ENCODE results near the gene FAM184B.

The FAM184B gene

DNA sequence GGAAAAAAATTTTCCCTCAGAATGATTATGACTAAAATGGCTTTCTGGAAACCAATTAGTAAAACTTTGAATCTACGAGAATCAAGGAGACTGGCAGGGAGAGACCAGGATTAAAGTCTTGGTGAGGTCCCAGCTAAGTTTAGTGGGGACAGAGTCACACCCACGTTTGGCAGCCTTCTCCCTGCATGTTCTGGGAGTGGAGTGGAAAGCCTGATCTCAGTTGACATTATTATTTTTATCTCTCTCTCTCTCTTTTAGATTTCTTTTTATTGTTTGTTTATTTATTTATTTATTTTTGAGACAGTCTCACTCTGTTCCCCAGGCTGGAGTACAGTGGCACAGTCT lies 99.2 kb downstream of the FAM184B start:
- H2BK5ac ChIP-seq (ENCODE audit: low read depth, low read length, poor library complexity, severe bottlenecking): no peak overlapping the region
- 91% methylated on average over 1 of the region's 2 CpGs for WGBS
- no peak overlapping the region for H2AK5ac ChIP-seq (ENCODE audit: low read length, severe bottlenecking)

DNA sequence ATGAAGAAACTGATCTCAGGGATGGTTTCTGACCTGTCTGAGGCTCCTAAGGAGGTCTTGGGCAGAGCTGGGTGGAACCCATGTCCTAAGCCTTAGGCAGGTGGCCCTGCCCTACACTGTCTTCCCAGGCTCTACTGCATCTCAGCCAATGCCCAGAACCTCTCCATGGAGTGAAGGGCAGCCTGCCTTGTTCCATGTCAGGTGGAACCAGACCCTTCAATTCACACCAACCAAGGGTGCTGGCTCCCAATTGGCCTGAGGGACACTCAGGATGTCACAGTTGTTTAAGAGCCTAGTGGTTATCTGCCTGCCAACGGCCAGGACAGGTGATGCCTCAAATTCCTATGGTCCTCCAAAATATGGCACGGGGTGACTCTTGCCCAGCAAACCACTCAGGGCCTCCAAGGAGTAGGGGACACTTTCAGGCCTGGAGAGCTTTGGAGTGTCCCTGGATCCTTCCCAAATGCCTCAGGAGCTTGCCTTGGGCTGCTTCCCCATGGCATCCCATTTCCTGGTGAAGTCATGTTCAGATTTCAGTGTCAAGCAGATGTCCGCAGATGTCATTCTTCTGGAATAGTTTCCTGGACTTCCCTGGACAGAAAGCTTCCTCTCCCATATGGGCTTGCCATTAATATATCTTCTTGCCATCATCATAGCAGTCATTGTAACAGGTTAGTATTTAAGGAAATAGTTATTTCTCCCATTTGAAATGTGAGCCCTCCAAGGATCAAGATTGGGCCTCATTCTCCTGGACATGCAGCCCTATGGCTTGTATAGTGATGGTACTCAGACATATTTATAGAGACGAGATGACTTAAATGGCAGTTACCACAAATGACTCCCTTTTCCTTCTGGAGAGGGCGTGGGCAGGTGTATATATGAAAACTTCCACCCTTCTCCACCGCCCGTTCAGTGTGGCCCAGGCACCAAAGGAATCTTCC lies 99.9 kb downstream of the FAM184B start:
- Histone ChIP-seq H3K27me3 (ENCODE audit: control insufficient read depth in 1 of 2, insufficient read depth in 1 of 2, low read length in 2 of 2) (peaks cover 0 to 4% of the 10 kb centered on the region in 2 experiments), H3K79me1 (replicated peaks; ENCODE audit: low read length, poor library complexity, severe bottlenecking) (no peaks in the 10 kb centered on the region), H3K9ac (ENCODE audit: low read length) (no peak overlapping the region), H3K4me3 (ENCODE audit: insufficient read depth in 1 of 2, low read depth in 1 of 2, low read length in 2 of 2) (no peak overlapping the region), H2BK15ac (ENCODE audit: low read depth, poor library complexity, severe bottlenecking) (no peak overlapping the region), H3K4ac (ENCODE audit: low read depth in 1 of 2, low read length in 2 of 2) (no peak overlapping the region), H3K9me3 (ENCODE audit: control insufficient read depth, low read length) (no peaks in the 10 kb centered on the region), H4K91ac (ENCODE audit: low read length) (no peak overlapping the region), H3K4me1 (ENCODE audit: control insufficient read depth, insufficient read depth, low read depth, low read length) (no peaks in the 10 kb centered on the region), H3K4me2 (ENCODE audit: low read length, poor library complexity, severe bottlenecking) (no peak overlapping the region), H2BK120ac (ENCODE audit: low read depth, low read length) (no peak overlapping the region), H2AK5ac (ENCODE audit: low read length, severe bottlenecking) (no peak overlapping the region), H2BK12ac (ENCODE audit: low read length in 2 of 2) (no peak overlapping the region), H4K8ac (ENCODE audit: low read length) (no peak overlapping the region), H3K27ac (ENCODE audit: low read length, poor library complexity, severe bottlenecking) (no peak overlapping the region), H3K36me3 (ENCODE audit: control insufficient read depth in 1 of 2, insufficient read depth in 2 of 2, low read depth in 1 of 2, low read length in 2 of 2) (no peaks in the 10 kb centered on the region), H2BK5ac (ENCODE audit: low read depth, low read length, poor library complexity, severe bottlenecking) (no peak overlapping the region), H3K23ac (ENCODE audit: low read length in 2 of 2) (no peak overlapping the region), H2AFZ (ENCODE audit: low read depth, low read length) (no peak overlapping the region), H3K18ac (ENCODE audit: low read depth in 1 of 2, low read length in 2 of 2) (no peak overlapping the region), H3K14ac (ENCODE audit: low read length in 2 of 2) (no peak overlapping the region)
- DNase-seq: no peak
- 56% methylated on average over 5 of the region's 7 CpGs for WGBS

More for the DNA sequence above, 99.2 kb downstream of the FAM184B start:
- Histone ChIP-seq H3K14ac (ENCODE audit: low read length in 2 of 2) (no peak overlapping the region), H3K27ac (ENCODE audit: low read length, poor library complexity, severe bottlenecking) (no peak overlapping the region), H4K91ac (ENCODE audit: low read length) (no peak overlapping the region), H3K18ac (ENCODE audit: low read depth in 1 of 2, low read length in 2 of 2) (no peak overlapping the region), H3K36me3 (ENCODE audit: control insufficient read depth in 1 of 2, insufficient read depth in 2 of 2, low read depth in 1 of 2, low read length in 2 of 2) (no peaks in the 10 kb centered on the region), H3K4me1 (ENCODE audit: control insufficient read depth, insufficient read depth, low read depth, low read length) (no peaks in the 10 kb centered on the region), H3K79me1 (replicated peaks; ENCODE audit: low read length, poor library complexity, severe bottlenecking) (no peaks in the 10 kb centered on the region), H3K4me3 (ENCODE audit: insufficient read depth in 1 of 2, low read depth in 1 of 2, low read length in 2 of 2) (no peak overlapping the region), H3K4ac (ENCODE audit: low read depth in 1 of 2, low read length in 2 of 2) (no peak overlapping the region), H4K8ac (ENCODE audit: low read length) (no peak overlapping the region), H2BK15ac (ENCODE audit: low read depth, poor library complexity, severe bottlenecking) (no peak overlapping the region), H3K9me3 (ENCODE audit: control insufficient read depth, low read length) (no peaks in the 10 kb centered on the region), H3K27me3 (ENCODE audit: control insufficient read depth in 1 of 2, insufficient read depth in 1 of 2, low read length in 2 of 2) (peaks cover 0 to 4% of the 10 kb centered on the region in 2 experiments), H3K23ac (ENCODE audit: low read length in 2 of 2) (no peak overlapping the region), H2AFZ (ENCODE audit: low read depth, low read length) (no peak overlapping the region), H2BK12ac (ENCODE audit: low read length in 2 of 2) (no peak overlapping the region), H2BK120ac (ENCODE audit: low read depth, low read length) (no peak overlapping the region), H3K4me2 (ENCODE audit: low read length, poor library complexity, severe bottlenecking) (no peak overlapping the region), H3K9ac (ENCODE audit: low read length) (no peak overlapping the region)
- no peak for DNase-seq

DNA sequence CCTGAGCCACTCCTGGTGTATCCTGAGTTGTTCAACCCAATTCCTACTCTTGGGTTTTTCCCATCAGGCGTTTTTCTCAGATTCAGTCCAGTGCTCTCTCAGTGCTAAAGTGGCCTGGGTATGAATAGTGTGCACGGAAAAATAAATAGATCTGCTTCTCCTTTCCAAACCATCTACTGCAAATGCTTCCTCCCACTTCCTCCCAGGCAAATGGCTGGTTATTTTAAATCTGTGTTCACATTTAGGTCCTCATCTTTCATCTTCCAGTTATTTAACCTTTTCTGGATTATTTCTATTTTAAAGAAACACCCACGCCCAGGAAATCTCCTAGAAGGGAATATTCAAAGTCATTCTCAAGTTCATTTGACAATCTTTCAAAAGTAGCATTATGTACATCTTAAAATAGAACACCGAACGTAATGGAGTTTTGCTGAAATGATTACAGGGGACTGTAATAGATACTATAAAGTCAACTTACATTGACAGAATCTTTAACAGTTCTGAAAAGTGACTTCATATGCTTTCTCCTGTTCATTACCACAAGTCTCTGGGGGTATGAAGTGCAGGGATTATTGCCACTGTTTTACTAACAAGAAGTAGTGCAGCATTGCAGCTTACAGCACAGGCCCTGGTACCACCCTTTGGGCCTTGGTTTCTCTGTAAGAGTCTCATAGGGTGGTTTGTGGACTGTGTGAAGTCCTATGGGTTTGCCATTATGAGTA lies 100.7 kb downstream of the FAM184B start:
- H2BK5ac ChIP-seq (ENCODE audit: low read depth, low read length, poor library complexity, severe bottlenecking): no peak overlapping the region
- H2BK15ac ChIP-seq (ENCODE audit: low read depth, poor library complexity, severe bottlenecking): no peak overlapping the region
- H3K18ac ChIP-seq (ENCODE audit: low read depth in 1 of 2, low read length in 2 of 2): no peak overlapping the region
- H3K4ac ChIP-seq (ENCODE audit: low read depth in 1 of 2, low read length in 2 of 2): no peak overlapping the region
- H4K91ac ChIP-seq (ENCODE audit: low read length): no peak overlapping the region
- no peak overlapping the region for H3K14ac ChIP-seq (ENCODE audit: low read length in 2 of 2)
- H3K4me1 ChIP-seq (ENCODE audit: control insufficient read depth, insufficient read depth, low read depth, low read length): no peaks in the 10 kb centered on the region
- H2AFZ ChIP-seq (ENCODE audit: low read depth, low read length): no peak overlapping the region
- H4K8ac ChIP-seq (ENCODE audit: low read length): no peak overlapping the region
- no peak overlapping the region for H3K23ac ChIP-seq (ENCODE audit: low read length in 2 of 2)
- H3K9me3 ChIP-seq (ENCODE audit: control insufficient read depth, low read length): no peaks in the 10 kb centered on the region
- H2BK120ac ChIP-seq (ENCODE audit: low read depth, low read length): no peak overlapping the region
- no peaks in the 10 kb centered on the region for H3K79me1 ChIP-seq (replicated peaks; ENCODE audit: low read length, poor library complexity, severe bottlenecking)
- no peak overlapping the region for H3K9ac ChIP-seq (ENCODE audit: low read length)
- H3K4me3 ChIP-seq (ENCODE audit: insufficient read depth in 1 of 2, low read depth in 1 of 2, low read length in 2 of 2): no peak overlapping the region
- no peak overlapping the region for H2BK12ac ChIP-seq (ENCODE audit: low read length in 2 of 2)
- DNase-seq: no peak
- no peak overlapping the region for H3K4me2 ChIP-seq (ENCODE audit: low read length, poor library complexity, severe bottlenecking)
- no peak overlapping the region for H3K27ac ChIP-seq (ENCODE audit: low read length, poor library complexity, severe bottlenecking)
- no peaks in the 10 kb centered on the region for H3K27me3 ChIP-seq (ENCODE audit: control insufficient read depth in 1 of 2, insufficient read depth in 1 of 2, low read length in 2 of 2)
- H2AK5ac ChIP-seq (ENCODE audit: low read length, severe bottlenecking): no peak overlapping the region
- no peaks in the 10 kb centered on the region for H3K36me3 ChIP-seq (ENCODE audit: control insufficient read depth in 1 of 2, insufficient read depth in 2 of 2, low read depth in 1 of 2, low read length in 2 of 2)
- 58% methylated on average over 3 of the region's 5 CpGs for WGBS

DNA sequence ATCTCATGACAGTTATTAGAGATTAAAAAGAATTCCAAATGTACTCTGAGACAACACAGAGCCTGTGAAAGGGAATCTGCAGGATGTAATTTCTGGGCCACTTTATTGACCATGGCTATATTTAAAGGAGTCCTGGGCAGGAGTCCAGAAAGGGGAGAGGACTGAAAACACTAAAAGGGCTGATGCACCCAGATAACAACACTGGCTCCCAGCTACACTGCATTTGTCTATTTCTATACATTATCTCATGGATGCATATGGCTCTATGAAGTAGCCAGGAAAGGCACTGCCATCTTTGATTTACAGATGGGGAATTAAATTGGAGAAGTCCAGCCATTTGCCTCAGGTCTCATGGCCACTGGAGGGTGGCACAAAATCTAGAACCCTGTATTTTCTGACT lies 111.0 kb downstream of the FAM184B start:
- Histone ChIP-seq H4K91ac (ENCODE audit: low read length) (no peak overlapping the region), H2AK5ac (ENCODE audit: low read length, severe bottlenecking) (no peak overlapping the region), H2BK15ac (ENCODE audit: low read depth, poor library complexity, severe bottlenecking) (no peak overlapping the region), H3K9ac (ENCODE audit: low read length) (no peak overlapping the region), H3K4me3 (ENCODE audit: insufficient read depth in 1 of 2, low read depth in 1 of 2, low read length in 2 of 2) (no peak overlapping the region), H2BK120ac (ENCODE audit: low read depth, low read length) (no peak overlapping the region), H3K4ac (ENCODE audit: low read depth in 1 of 2, low read length in 2 of 2) (no peak overlapping the region), H3K4me1 (ENCODE audit: control insufficient read depth, insufficient read depth, low read depth, low read length) (no peaks in the 10 kb centered on the region), H3K36me3 (ENCODE audit: control insufficient read depth in 1 of 2, insufficient read depth in 2 of 2, low read depth in 1 of 2, low read length in 2 of 2) (no peaks in the 10 kb centered on the region), H2AFZ (ENCODE audit: low read depth, low read length) (no peak overlapping the region), H3K27me3 (ENCODE audit: control insufficient read depth in 1 of 2, insufficient read depth in 1 of 2, low read length in 2 of 2) (peaks cover 0 to 3% of the 10 kb centered on the region in 2 experiments), H3K23ac (ENCODE audit: low read length in 2 of 2) (no peak overlapping the region), H2BK12ac (ENCODE audit: low read length in 2 of 2) (no peak overlapping the region), H3K9me3 (ENCODE audit: control insufficient read depth, low read length) (peaks cover 10% of the 10 kb centered on the region), H3K27ac (ENCODE audit: low read length, poor library complexity, severe bottlenecking) (no peak overlapping the region), H2BK5ac (ENCODE audit: low read depth, low read length, poor library complexity, severe bottlenecking) (no peak overlapping the region), H3K14ac (ENCODE audit: low read length in 2 of 2) (no peak overlapping the region), H3K18ac (ENCODE audit: low read depth in 1 of 2, low read length in 2 of 2) (no peak overlapping the region), H4K8ac (ENCODE audit: low read length) (no peak overlapping the region), H3K79me1 (replicated peaks; ENCODE audit: low read length, poor library complexity, severe bottlenecking) (no peaks in the 10 kb centered on the region), H3K4me2 (ENCODE audit: low read length, poor library complexity, severe bottlenecking) (no peak overlapping the region)
- no peak for DNase-seq
